ENCODE measurements around the gene PDE10A. TPM values are rescaled to one million over a fixed set of nuclear protein-coding genes. Genes with fewer than 3 reads are reported as not detected.

The PDE10A gene
- total and polyA plus RNA-seq, 2 of the 4 experiments (the other 2 are of a cell fraction), result 3.4 to 12.4 TPM

DNA sequence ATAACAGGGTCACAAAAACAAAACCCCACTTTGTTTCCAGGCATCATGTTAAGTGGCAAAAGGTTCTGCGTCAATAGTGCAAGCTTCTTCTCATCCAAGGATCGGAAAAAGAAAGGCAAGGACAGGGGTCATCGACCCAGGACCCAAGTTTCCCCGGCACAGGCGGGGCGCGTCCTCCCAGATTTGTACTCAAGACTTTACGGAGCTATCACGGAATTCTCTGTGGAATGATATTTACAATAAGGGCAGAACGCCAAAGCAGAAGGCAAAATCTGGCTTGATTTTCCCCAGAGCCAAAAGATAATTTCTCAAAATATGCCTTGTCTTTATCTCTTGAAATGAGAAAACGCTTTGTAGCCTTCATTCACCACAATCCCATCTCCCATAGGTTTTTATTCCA is 25.5 kb downstream of the PDE10A start:
- H3K14ac ChIP-seq (replicated peaks; ENCODE audit: low read depth, low read length), result peak overlapping the region; percentile 88
- peak overlapping the region; percentile 53; the same call in 1 of the 2 replicates for H3K9ac ChIP-seq (ENCODE audit: low read depth, low read length)
- intact Hi-C loops (cut with micrococcal nuclease), result loop anchor here (2.0 to 5.0 kb wide), 2 partner anchors 23 to 65 kb away; no protein-coding TSS in a partner anchor
- peak overlapping the region; percentile 86 for H2BK120ac ChIP-seq (ENCODE audit: low read depth, low read length)
- BruUV-seq (replicated peaks), result no TSS peak
- peaks cover 5% of the 10 kb centered on the region; the same call in 1 of the 2 replicates for H4K20me1 ChIP-seq (ENCODE audit: insufficient read depth, low read length)
- peak overlapping the region; percentile 65 for H4K91ac ChIP-seq (ENCODE audit: insufficient read depth, low read depth, low read length)
- H3K9me1 ChIP-seq (ENCODE audit: insufficient read depth, low read length), result peaks cover 11% of the 10 kb centered on the region
- peak overlapping the region; percentile 6 to 77; a peak in 3 of 4 replicates for H4K8ac ChIP-seq (ENCODE audit: low read depth in 2 of 2, low read length in 2 of 2)
- peak; percentile 45 for DNase-seq
- H3K36me3 ChIP-seq (ENCODE audit: control insufficient read depth, insufficient read depth, low read length), result no peaks in the 10 kb centered on the region
- 0 out of 3 replicates have a peak overlapping the region, but pooled peaks have one; percentile 37 for H2BK15ac ChIP-seq (ENCODE audit: low read depth, low read length)
- CTCF ChIA-PET, result interaction anchor here (0.9 kb wide), 1 partner anchor 9 kb away, joined by 3 read pairs; no protein-coding TSS in a partner anchor
- H3K27me3 ChIP-seq (ENCODE audit: control insufficient read depth, insufficient read depth, low read length), result no peaks in the 10 kb centered on the region
- dilution Hi-C loops (cut with HindIII; ENCODE audit: low sequenced_read_pairs, unreplicated experiment), result no loop called here
- H3K23ac ChIP-seq (ENCODE audit: low read depth, low read length), result peak overlapping the region; percentile 81
- H2AFZ ChIP-seq (replicated peaks; ENCODE audit: low read length, poor library complexity), result peak overlapping the region; percentile 83
- H2AK9ac ChIP-seq (replicated peaks; ENCODE audit: low read depth, low read length, poor library complexity), result peak overlapping the region; percentile 39
- peak overlapping the region; percentile 68 for H2BK5ac ChIP-seq (ENCODE audit: low read depth, low read length, poor library complexity, severe bottlenecking)
- H4K5ac ChIP-seq (ENCODE audit: low read depth, low read length), result peak overlapping the region; percentile 31; the same call in 1 of the 2 replicates
- POLR2A ChIA-PET (ENCODE audit: unreplicated experiment), result no interaction called here
- peak overlapping the region; percentile 53; the same call in 1 of the 2 replicates for H3K56ac ChIP-seq (ENCODE audit: extremely low read depth, insufficient read depth, low read length)
- H3K27ac ChIP-seq (ENCODE audit: insufficient read depth, low read length), result peak overlapping the region; percentile 82
- H2AK5ac ChIP-seq (ENCODE audit: low read depth, low read length), result no peak overlapping the region; the same call in 1 of the 2 replicates
- H3K79me1 ChIP-seq (ENCODE audit: low read depth in 1 of 2, low read length in 2 of 2), result peaks cover 37 to 68% of the 10 kb centered on the region in 2 experiments
- H3K18ac ChIP-seq (ENCODE audit: low read depth, low read length), result peak overlapping the region; percentile 68
- peak overlapping the region; percentile 86 for H2BK20ac ChIP-seq (ENCODE audit: low read depth, low read length)
- in situ Hi-C loops (cut with MboI; ENCODE audit: low sequenced_read_pairs), result no loop called here
- peak overlapping the region; percentile 94 for H3K4ac ChIP-seq (ENCODE audit: low read depth, low read length)
- peak overlapping the region; percentile 16; the same call in 1 of the 2 replicates for H3K4me3 ChIP-seq (ENCODE audit: insufficient read depth, low read depth, low read length)
- peak overlapping the region; percentile 88 for H3K4me2 ChIP-seq (ENCODE audit: low read depth, low read length)
- no peaks in the 10 kb centered on the region for H3K9me3 ChIP-seq (ENCODE audit: control insufficient read depth, insufficient read depth, low read length)
- WGBS, 2 experiments (ENCODE audit: extremely low coverage in 2 of 2, insufficient read length in 1 of 2), result 29% methylated on average over 2 of the region's 11 CpGs; no CpG with 5 or more reads in 1 of the 2 experiments
- H3K4me1 ChIP-seq (ENCODE audit: control insufficient read depth, insufficient read depth, low read length), result peaks cover 12% of the 10 kb centered on the region
- TF ChIP-seq FOS (IDR thresholded peaks at IDR 0.05; ENCODE audit: low read depth, low read length), result no peak
- no peak for TF ChIP-seq POLR2A (IDR thresholded peaks at IDR 0.05; ENCODE audit: low read depth, low read length)
- TF ChIP-seq ELK1 (IDR thresholded peaks at IDR 0.05; ENCODE audit: borderline replicate concordance, low read depth, low read length), result no peak
- TF ChIP-seq CHD1 (IDR thresholded peaks at IDR 0.05; ENCODE audit: low read depth, low read length), result no peak
- TF ChIP-seq MAZ (IDR thresholded peaks at IDR 0.05; ENCODE audit: borderline replicate concordance, low read depth, low read length), result no peak
- TF ChIP-seq NFE2L2 (IDR thresholded peaks at IDR 0.05; ENCODE audit: low read depth, low read length), result no peak
- ATAC-seq (ENCODE audit: low read depth), result peak; percentile 48
